Activated B cell treated with CpG ODN at 0.5 μM for 24 hours (primary cell): ENCODE results near the gene DCHS2. TPM values are rescaled to one million over a fixed set of nuclear protein-coding genes. Genes with fewer than 3 reads are reported as not detected.

Experiments
- ATAC-seq: fragments of 200-7000 bp; cut with Tn5 transposase; one replicate; pipeline ENCODE4 v1.10.0; 2021; ENCODE audit warnings: low read depth, mild to moderate bottlenecking, moderate library complexity
- CTCF ChIA-PET: fragments of 350-600 bp; sonication (Branson Sonifier 250); formaldehyde crosslinking; loops from one replicate; lab custom pipeline; 2021; ENCODE audit warnings: antibody characterized with exemption; lab: Charles Lee
- POLR2A ChIA-PET: fragments of 350-600 bp; sonication (Branson Sonifier 250); formaldehyde crosslinking; loops from one replicate; lab custom pipeline; 2021; ENCODE audit warnings: antibody characterized with exemption; lab: Charles Lee
- DNase-seq: peaks from one replicate; pipeline ENCODE4 v3.0.0; 2022
- H3K27ac Mint-ChIP-seq: one replicate; pipeline ENCODE4 v1.8.0; 2020; ENCODE audit warnings: mixed read lengths
- H3K27me3 Mint-ChIP-seq: one replicate; pipeline ENCODE4 v1.8.0; 2021; ENCODE audit warnings: mixed read lengths
- H3K36me3 Mint-ChIP-seq: one replicate; pipeline ENCODE4 v1.8.0; 2021; ENCODE audit warnings: low read depth, mixed read lengths
- H3K4me1 Mint-ChIP-seq: one replicate; pipeline ENCODE4 v1.8.0; 2021; ENCODE audit warnings: mixed read lengths
- H3K4me3 Mint-ChIP-seq: one replicate; pipeline ENCODE4 v1.8.0; 2020; ENCODE audit warnings: mild to moderate bottlenecking, mixed read lengths
- H3K9me3 Mint-ChIP-seq: one replicate; pipeline ENCODE4 v1.8.0; 2020; ENCODE audit warnings: mixed read lengths
- CTCF ChIP-seq: fragments of 200-600 bp; IDR thresholded peaks from one replicate; pipeline ENCODE4 v1.8.0; 2022; ENCODE audit warnings: antibody characterized with exemption, mild to moderate bottlenecking
- intact Hi-C: fragments of 100-400 bp; cut with micrococcal nuclease; formaldehyde crosslinking; loops from one replicate; pipeline ENCODE4 v1.15.1; 2024
- total RNA-seq: library from RNA; stranded (reverse); gene quantifications from 2 replicates; pipeline ENCODE4 v1.2.3, GENCODE V29; 2022

Gene DCHS2
- total RNA-seq, 1 donor from 2014 or later = 0.13 TPM

GRCh38 chr4:154422152-154422551, 69.4 kb downstream of the DCHS2 start:
- ChIA-PET CTCF (no interaction called here), POLR2A (no interaction called here)
- Mint-ChIP-seq H3K4me1 (peaks cover 44% of the 10 kb centered on the region), H3K9me3 (no peaks in the 10 kb centered on the region), H3K36me3 (no peaks in the 10 kb centered on the region), H3K4me3 (no peak overlapping the region), H3K27me3 (no peaks in the 10 kb centered on the region), H3K27ac (peak overlapping the region; percentile 14)
- intact Hi-C loops = no loop called here
- TF ChIP-seq CTCF = no peak
- peak; percentile 25 for ATAC-seq
- DNase-seq = no peak

DNA sequence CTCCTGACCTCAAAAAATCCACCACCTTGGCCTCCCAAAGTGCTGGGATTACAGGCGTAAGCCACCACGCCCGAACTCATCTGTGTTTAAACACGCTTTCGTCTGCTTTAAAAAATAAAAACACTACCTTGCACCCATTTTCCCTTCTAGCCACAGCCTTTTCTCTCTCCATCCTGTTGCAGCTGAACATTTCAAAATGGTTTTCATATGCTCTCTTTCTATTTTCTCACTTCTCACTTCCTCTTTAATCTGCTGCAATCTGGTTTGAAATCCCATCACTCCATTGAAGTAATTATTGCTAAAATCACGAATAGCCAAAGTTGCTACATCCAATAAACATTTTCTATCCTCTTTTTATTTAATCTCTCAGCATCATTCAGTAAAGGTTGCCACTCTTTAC, 70.0 kb downstream of the DCHS2 start:
- CTCF ChIA-PET = no interaction called here
- no peaks in the 10 kb centered on the region for H3K27me3 Mint-ChIP-seq
- peaks cover 50% of the 10 kb centered on the region for H3K4me1 Mint-ChIP-seq
- no peaks in the 10 kb centered on the region for H3K9me3 Mint-ChIP-seq
- H3K27ac Mint-ChIP-seq = peak overlapping the region; percentile 14
- peak overlapping the region; percentile 0 for H3K4me3 Mint-ChIP-seq
- POLR2A ChIA-PET = no interaction called here
- no peak for ATAC-seq
- intact Hi-C loops = no loop called here
- no peak for DNase-seq
- TF ChIP-seq CTCF = no peak
- no peaks in the 10 kb centered on the region for H3K36me3 Mint-ChIP-seq

GRCh38 chr4:154417373-154417673, 74.3 kb downstream of the DCHS2 start:
- TF ChIP-seq CTCF = no peak
- DNase-seq (no peak), ATAC-seq (no peak)
- H3K4me3 Mint-ChIP-seq = peak overlapping the region; percentile 91
- POLR2A ChIA-PET = interaction anchor here (1.2 to 1.9 kb wide), 4 partner anchors 8 to 94 kb away, joined by 3 to 11 read pairs (median 6); no protein-coding TSS in a partner anchor
- H3K27me3 Mint-ChIP-seq = peaks cover 2% of the 10 kb centered on the region
- H3K4me1 Mint-ChIP-seq = peaks cover 42% of the 10 kb centered on the region
- H3K9me3 Mint-ChIP-seq = no peaks in the 10 kb centered on the region
- CTCF ChIA-PET = no interaction called here
- intact Hi-C loops = loop anchor here (2.0 to 5.0 kb wide), 3 partner anchors 73 to 960 kb away; partner anchors contain the start of genes DCHS2 and MAP9
- H3K36me3 Mint-ChIP-seq = no peaks in the 10 kb centered on the region
- peak overlapping the region; percentile 93 for H3K27ac Mint-ChIP-seq

DNA sequence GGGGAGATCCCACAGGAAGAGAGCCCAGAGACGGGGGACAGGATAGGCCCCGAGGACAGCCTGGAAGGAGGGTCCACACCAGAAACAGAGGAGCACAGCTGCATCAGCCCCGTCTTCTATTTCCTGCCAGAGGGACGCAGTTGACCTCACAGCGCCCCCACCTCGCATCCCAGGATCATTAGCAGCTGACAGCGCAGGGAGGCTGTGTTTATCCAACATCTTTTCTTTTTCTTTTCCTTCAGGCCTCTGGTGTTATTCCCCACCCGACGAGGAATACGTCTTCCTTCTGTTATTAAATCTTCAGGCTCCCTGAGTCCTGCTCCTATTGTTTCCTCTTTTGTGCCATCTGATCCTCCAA, 75.4 kb downstream of the DCHS2 start:
- intact Hi-C loops = loop anchor here (2.0 to 5.0 kb wide), 3 partner anchors 75 to 961 kb away; partner anchors contain the start of genes DCHS2 and MAP9
- TF ChIP-seq CTCF = no peak
- ATAC-seq = peak; percentile 25
- H3K27me3 Mint-ChIP-seq = peaks cover 2% of the 10 kb centered on the region
- H3K27ac Mint-ChIP-seq = peak overlapping the region; percentile 93
- no peaks in the 10 kb centered on the region for H3K36me3 Mint-ChIP-seq
- peak overlapping the region; percentile 91 for H3K4me3 Mint-ChIP-seq
- POLR2A ChIA-PET = interaction anchor here (0.7 to 1.9 kb wide), 6 partner anchors 8 to 95 kb away, joined by 3 to 11 read pairs (median 3); no protein-coding TSS in a partner anchor
- DNase-seq = peak; percentile 17
- CTCF ChIA-PET = no interaction called here
- peaks cover 32% of the 10 kb centered on the region for H3K4me1 Mint-ChIP-seq
- H3K9me3 Mint-ChIP-seq = no peaks in the 10 kb centered on the region

GRCh38 chr4:154415313-154415712, 76.3 kb downstream of the DCHS2 start:
- Mint-ChIP-seq H3K36me3 (no peaks in the 10 kb centered on the region), H3K4me1 (peaks cover 26% of the 10 kb centered on the region), H3K9me3 (peaks cover 6% of the 10 kb centered on the region), H3K27me3 (peaks cover 2% of the 10 kb centered on the region), H3K27ac (no peak overlapping the region), H3K4me3 (no peak overlapping the region)
- intact Hi-C loops = loop anchor here (5.0 kb wide), 2 partner anchors 83 to 962 kb away; partner anchors contain the start of gene MAP9
- ChIA-PET POLR2A (interaction anchor here (1.9 kb wide), 1 partner anchor 9 kb away, joined by 11 read pairs; no protein-coding TSS in a partner anchor), CTCF (interaction anchor here (0.9 kb wide), 1 partner anchor 10 kb away, joined by 3 read pairs; no protein-coding TSS in a partner anchor)
- no peak for TF ChIP-seq CTCF
- ATAC-seq (no peak), DNase-seq (no peak)
